Measurements from ENCODE around the gene KRT20.

Gene KRT20

DNA sequence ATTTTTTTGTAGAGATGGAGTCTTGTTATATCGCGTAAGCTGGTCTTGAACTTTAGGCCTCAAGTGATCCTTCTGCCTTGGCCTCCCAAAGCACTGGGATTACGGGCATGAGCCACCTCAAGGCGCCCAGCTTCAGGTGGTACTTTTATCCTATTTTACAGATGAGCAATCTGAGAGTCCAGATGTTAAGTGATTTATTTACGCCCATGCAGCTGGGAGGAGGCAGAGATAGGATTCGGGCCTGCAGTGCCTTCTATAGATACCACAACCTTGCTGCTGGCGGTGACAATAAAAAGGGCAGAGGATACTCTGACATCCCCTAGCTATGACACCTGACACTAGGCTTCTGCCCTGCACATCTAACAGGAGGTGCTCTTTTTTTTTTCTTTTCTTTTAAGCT is 13.7 kb downstream of the KRT20 start:
- WGBS, 2 donors (ENCODE audit: extremely low coverage in 2 of 2, insufficient read length in 2 of 2, insufficient replicate concordance in 1 of 2), result no CpG with 5 or more reads among the region's 7 CpGs
- H4K91ac ChIP-seq (ENCODE audit: low read depth, low read length, poor library complexity), result no peak overlapping the region

DNA sequence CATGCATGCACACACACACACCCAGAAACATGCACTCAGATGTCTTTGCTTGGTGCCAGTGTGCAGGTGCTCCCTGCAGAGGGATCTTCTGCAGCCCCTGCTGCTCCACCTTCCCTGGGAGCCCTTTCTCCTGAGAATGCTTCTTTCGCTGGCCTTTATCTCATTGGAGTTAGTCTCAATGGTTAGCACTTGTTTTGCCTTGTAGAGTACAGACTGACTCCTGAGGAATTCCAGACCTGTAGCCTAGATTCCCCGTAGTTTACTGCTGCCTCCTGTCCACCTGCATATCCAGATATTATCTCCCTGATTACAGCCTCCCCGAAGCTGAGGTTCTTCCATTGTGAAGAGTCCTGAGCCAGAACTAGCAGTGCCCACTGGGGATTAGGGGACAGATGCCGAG is 14.9 kb downstream of the KRT20 start:
- peaks cover 0 to 39% (median 0%) of the 10 kb centered on the region in 3 experiments for H3K27me3 ChIP-seq (ENCODE audit: control insufficient read depth in 3 of 3, insufficient read depth in 3 of 3, low read depth in 1 of 3, low read length in 3 of 3)
- H2BK15ac ChIP-seq (ENCODE audit: low read length), result no peak overlapping the region
- no peak overlapping the region for H3K4me2 ChIP-seq (ENCODE audit: insufficient read depth, low read length, poor library complexity, severe bottlenecking)

More for the DNA sequence above, 13.7 kb downstream of the KRT20 start:
- Histone ChIP-seq H2BK5ac (ENCODE audit: low read length) (no peak overlapping the region), H3K79me1 (ENCODE audit: low read depth, low read length) (no peaks in the 10 kb centered on the region), H3K4me3 (ENCODE audit: low read length in 2 of 2) (no peak overlapping the region), H3K27ac (replicated peaks; ENCODE audit: low read length) (no peak overlapping the region), H4K8ac (ENCODE audit: low read depth, low read length) (no peak overlapping the region), H3K9me3 (replicated peaks in 1 of 2; ENCODE audit: control insufficient read depth in 2 of 2, insufficient read depth in 1 of 2, low read depth in 1 of 2, low read length in 2 of 2) (no peaks in the 10 kb centered on the region), H3K36me3 (replicated peaks in 1 of 2; ENCODE audit: control insufficient read depth in 2 of 2, insufficient read depth in 2 of 2, low read length in 2 of 2) (no peaks in the 10 kb centered on the region), H3K27me3 (ENCODE audit: control insufficient read depth in 3 of 3, insufficient read depth in 3 of 3, low read depth in 1 of 3, low read length in 3 of 3) (peaks cover 0 to 39% (median 0%) of the 10 kb centered on the region in 3 experiments), H3K4ac (ENCODE audit: low read length) (no peak overlapping the region), H2BK12ac (ENCODE audit: low read length) (no peak overlapping the region), H3K4me1 (ENCODE audit: control insufficient read depth in 2 of 2, insufficient read depth in 1 of 2, low read depth in 1 of 2, low read length in 2 of 2) (peaks cover 0 to 3% of the 10 kb centered on the region in 2 donors), H2BK120ac (ENCODE audit: low read depth, low read length) (no peak overlapping the region), H3K18ac (ENCODE audit: low read length) (no peak overlapping the region), H3K23ac (ENCODE audit: low read depth, low read length, poor library complexity) (no peak overlapping the region), H3K4me2 (ENCODE audit: insufficient read depth, low read length, poor library complexity, severe bottlenecking) (no peak overlapping the region), H2AFZ (ENCODE audit: low read length) (no peak overlapping the region), H2AK5ac (ENCODE audit: low read depth, low read length) (no peak overlapping the region), H3K9ac (ENCODE audit: low read depth, low read length, poor library complexity) (no peak overlapping the region), H2BK15ac (ENCODE audit: low read length) (no peak overlapping the region), H3K14ac (ENCODE audit: low read length) (no peak overlapping the region)
- no peak for DNase-seq (ENCODE audit: low spot score)

GRCh38 chr17:40866838-40867237 is 18.2 kb downstream of the KRT20 start, which contains the start of gene KRT12:
TSS of gene KRT12 (minus strand) at chr17:40867223. CDS start at chr17:40867186, 37 bp downstream.
- no peaks in the 10 kb centered on the region for H3K79me1 ChIP-seq (ENCODE audit: low read depth, low read length)
- no peak within 1 kb of the TSS for H3K4me2 ChIP-seq (ENCODE audit: insufficient read depth, low read length, poor library complexity, severe bottlenecking)
- H3K9ac ChIP-seq (ENCODE audit: low read depth, low read length, poor library complexity), result no peak within 1 kb of the TSS
- H2BK5ac ChIP-seq (ENCODE audit: low read length), result no peak within 1 kb of the TSS
- H2AK5ac ChIP-seq (ENCODE audit: low read depth, low read length), result no peak within 1 kb of the TSS
- no peak within 1 kb of the TSS for H3K27ac ChIP-seq (replicated peaks; ENCODE audit: low read length)
- H4K8ac ChIP-seq (ENCODE audit: low read depth, low read length), result no peak within 1 kb of the TSS
- H3K4me1 ChIP-seq (ENCODE audit: control insufficient read depth in 2 of 2, insufficient read depth in 1 of 2, low read depth in 1 of 2, low read length in 2 of 2), result peaks cover 0 to 5% of the 10 kb centered on the region in 2 donors
- no peak within 1 kb of the TSS for H4K91ac ChIP-seq (ENCODE audit: low read depth, low read length, poor library complexity)
- no CpG with 5 or more reads among the region's 8 CpGs for WGBS, 2 donors (ENCODE audit: extremely low coverage in 2 of 2, insufficient read length in 2 of 2, insufficient replicate concordance in 1 of 2)
- no peak within 1 kb of the TSS for H3K23ac ChIP-seq (ENCODE audit: low read depth, low read length, poor library complexity)
- no peak within 1 kb of the TSS for H3K14ac ChIP-seq (ENCODE audit: low read length)
- peaks cover 0 to 3% of the 10 kb centered on the region in 2 donors for H3K9me3 ChIP-seq (replicated peaks in 1 of 2; ENCODE audit: control insufficient read depth in 2 of 2, insufficient read depth in 1 of 2, low read depth in 1 of 2, low read length in 2 of 2)
- H3K4ac ChIP-seq (ENCODE audit: low read length), result no peak within 1 kb of the TSS
- DNase-seq (ENCODE audit: low spot score), result no peak
- H3K18ac ChIP-seq (ENCODE audit: low read length), result no peak within 1 kb of the TSS
- H2AFZ ChIP-seq (ENCODE audit: low read length), result no peak within 1 kb of the TSS
- no peak within 1 kb of the TSS for H2BK120ac ChIP-seq (ENCODE audit: low read depth, low read length)
- no peak within 1 kb of the TSS for H3K4me3 ChIP-seq (ENCODE audit: low read length in 2 of 2)
- H2BK12ac ChIP-seq (ENCODE audit: low read length), result no peak within 1 kb of the TSS
- H3K27me3 ChIP-seq (ENCODE audit: control insufficient read depth in 3 of 3, insufficient read depth in 3 of 3, low read depth in 1 of 3, low read length in 3 of 3), result peaks cover 0 to 27% (median 2%) of the 10 kb centered on the region in 3 experiments
- no peak within 1 kb of the TSS for H2BK15ac ChIP-seq (ENCODE audit: low read length)
- no peaks in the 10 kb centered on the region for H3K36me3 ChIP-seq (replicated peaks in 1 of 2; ENCODE audit: control insufficient read depth in 2 of 2, insufficient read depth in 2 of 2, low read length in 2 of 2)

More for the DNA sequence above, 14.9 kb downstream of the KRT20 start:
- Histone ChIP-seq H3K9me3 (replicated peaks in 1 of 2; ENCODE audit: control insufficient read depth in 2 of 2, insufficient read depth in 1 of 2, low read depth in 1 of 2, low read length in 2 of 2) (no peaks in the 10 kb centered on the region), H2BK120ac (ENCODE audit: low read depth, low read length) (no peak overlapping the region), H3K23ac (ENCODE audit: low read depth, low read length, poor library complexity) (no peak overlapping the region), H2AK5ac (ENCODE audit: low read depth, low read length) (no peak overlapping the region), H3K4me3 (ENCODE audit: low read length in 2 of 2) (no peak overlapping the region), H3K14ac (ENCODE audit: low read length) (no peak overlapping the region), H3K18ac (ENCODE audit: low read length) (no peak overlapping the region), H2BK12ac (ENCODE audit: low read length) (no peak overlapping the region), H3K9ac (ENCODE audit: low read depth, low read length, poor library complexity) (no peak overlapping the region), H3K36me3 (replicated peaks in 1 of 2; ENCODE audit: control insufficient read depth in 2 of 2, insufficient read depth in 2 of 2, low read length in 2 of 2) (no peaks in the 10 kb centered on the region), H3K79me1 (ENCODE audit: low read depth, low read length) (no peaks in the 10 kb centered on the region), H3K4me1 (ENCODE audit: control insufficient read depth in 2 of 2, insufficient read depth in 1 of 2, low read depth in 1 of 2, low read length in 2 of 2) (peaks cover 0 to 3% of the 10 kb centered on the region in 2 donors), H3K27ac (replicated peaks; ENCODE audit: low read length) (no peak overlapping the region), H2AFZ (ENCODE audit: low read length) (no peak overlapping the region), H2BK5ac (ENCODE audit: low read length) (no peak overlapping the region), H4K8ac (ENCODE audit: low read depth, low read length) (no peak overlapping the region), H4K91ac (ENCODE audit: low read depth, low read length, poor library complexity) (no peak overlapping the region), H3K4ac (ENCODE audit: low read length) (no peak overlapping the region)
- no CpG with 5 or more reads among the region's 4 CpGs for WGBS, 2 donors (ENCODE audit: extremely low coverage in 2 of 2, insufficient read length in 2 of 2, insufficient replicate concordance in 1 of 2)
- DNase-seq (ENCODE audit: low spot score), result no peak

GRCh38 chr17:40864661-40865390 is 20.2 kb downstream of the KRT20 start:
- no CpG with 5 or more reads among the region's 14 CpGs for WGBS, 2 donors (ENCODE audit: extremely low coverage in 2 of 2, insufficient read length in 2 of 2, insufficient replicate concordance in 1 of 2)
- Histone ChIP-seq H3K27ac (replicated peaks; ENCODE audit: low read length) (no peak overlapping the region), H2BK12ac (ENCODE audit: low read length) (no peak overlapping the region), H4K8ac (ENCODE audit: low read depth, low read length) (no peak overlapping the region), H3K18ac (ENCODE audit: low read length) (no peak overlapping the region), H2BK15ac (ENCODE audit: low read length) (no peak overlapping the region), H3K14ac (ENCODE audit: low read length) (no peak overlapping the region), H3K36me3 (replicated peaks in 1 of 2; ENCODE audit: control insufficient read depth in 2 of 2, insufficient read depth in 2 of 2, low read length in 2 of 2) (no peaks in the 10 kb centered on the region), H3K4me2 (ENCODE audit: insufficient read depth, low read length, poor library complexity, severe bottlenecking) (no peak overlapping the region), H3K4ac (ENCODE audit: low read length) (no peak overlapping the region), H3K9me3 (replicated peaks in 1 of 2; ENCODE audit: control insufficient read depth in 2 of 2, insufficient read depth in 1 of 2, low read depth in 1 of 2, low read length in 2 of 2) (peaks cover 0 to 3% of the 10 kb centered on the region in 2 donors), H3K4me3 (ENCODE audit: low read length in 2 of 2) (no peak overlapping the region), H3K79me1 (ENCODE audit: low read depth, low read length) (no peaks in the 10 kb centered on the region), H2AK5ac (ENCODE audit: low read depth, low read length) (no peak overlapping the region), H3K4me1 (ENCODE audit: control insufficient read depth in 2 of 2, insufficient read depth in 1 of 2, low read depth in 1 of 2, low read length in 2 of 2) (peaks cover 0 to 2% of the 10 kb centered on the region in 2 donors), H2BK5ac (ENCODE audit: low read length) (no peak overlapping the region), H2BK120ac (ENCODE audit: low read depth, low read length) (no peak overlapping the region), H3K9ac (ENCODE audit: low read depth, low read length, poor library complexity) (no peak overlapping the region), H2AFZ (ENCODE audit: low read length) (no peak overlapping the region), H4K91ac (ENCODE audit: low read depth, low read length, poor library complexity) (no peak overlapping the region), H3K23ac (ENCODE audit: low read depth, low read length, poor library complexity) (no peak overlapping the region), H3K27me3 (ENCODE audit: control insufficient read depth in 3 of 3, insufficient read depth in 3 of 3, low read depth in 1 of 3, low read length in 3 of 3) (peaks cover 0 to 8% (median 2%) of the 10 kb centered on the region in 3 experiments)
- DNase-seq (ENCODE audit: low spot score), result no peak
